OCI-LY7 (cell line): ENCODE results near the gene AMMECR1.

ENCODE experiments used
- CTCF ChIP-seq: fragments of 200-600 bp; sonication (generic); conservative IDR thresholded peaks from 2 replicates; pipeline ENCODE4 v1.5.1; 2014; ENCODE audit warnings: mild to moderate bottlenecking, antibody characterized with exemption, low read length, moderate library complexity, mixed read lengths
- EZH2phosphoT487 ChIP-seq: fragments of 200-600 bp; sonication (generic); IDR thresholded peaks from 2 replicates; pipeline ENCODE4 v1.6.1; 2018; ENCODE audit warnings: low read depth, borderline replicate concordance, mild to moderate bottlenecking, mixed run types, antibody characterized with exemption, low read length, moderate library complexity, mixed read lengths

- no peak for TF ChIP-seq CTCF
- no peak for TF ChIP-seq EZH2phosphoT487
Observed at GRCh38 chrX:110331444-110332030, 13.7 kb upstream of the AMMECR1 start.
